HG03175 (cell line): ENCODE data around the gene P2RY10.
A peak's percentile ranks its signal among the peaks of the same experiment; 100 is the strongest.
"Not testable (repeated sequence)": the region's sequence is repeated elsewhere in the genome, so short reads cannot be mapped to it uniquely, and the experiment has no call there.

Source experiments
- ATAC-seq: cut with Tn5 transposase; IDR thresholded peaks from one replicate; pipeline ENCODE4 v1.9.1; 2021; ENCODE audit warnings: mild to moderate bottlenecking, moderate library complexity; ENCODE audit not compliant: unreplicated experiment

Gene P2RY10

GRCh38 chrX:78945186-78945912 is at the start of gene P2RY10:
Gene P2RY10, plus strand, starts transcription at chrX:78945391. Its CDS starts 15,130 bp downstream, at chrX:78960521.
- ATAC-seq = peak; percentile 74

GRCh38 chrX:78922754-78923153 is 22.4 kb upstream of the P2RY10 start:
- no peak for ATAC-seq

GRCh38 chrX:78923198-78924015 is 21.8 kb upstream of the P2RY10 start:
- peak; percentile 77 for ATAC-seq

- ATAC-seq = no peak
Measured at GRCh38 chrX:78931814-78932213, 13.4 kb upstream of the P2RY10 start.

- ATAC-seq = no peak
Measured at GRCh38 chrX:78934866-78935265, 10.3 kb upstream of the P2RY10 start.

- ATAC-seq = no peak
Measured at GRCh38 chrX:78944351-78944750, 840 bp upstream of the P2RY10 start.

GRCh38 chrX:78946178-78946931 is 1.2 kb downstream of the P2RY10 start:
- no peak for ATAC-seq

- ATAC-seq = no peak
Measured at GRCh38 chrX:78950009-78950835, 5.0 kb downstream of the P2RY10 start.

GRCh38 chrX:78957049-78957767 is 12.0 kb downstream of the P2RY10 start:
- ATAC-seq = no peak

GRCh38 chrX:78957768-78958130 is 12.6 kb downstream of the P2RY10 start:
- peak; percentile 92 for ATAC-seq

GRCh38 chrX:78958419-78959116 is 13.4 kb downstream of the P2RY10 start:
- ATAC-seq = no peak

GRCh38 chrX:78960888-78961287 is 15.7 kb downstream of the P2RY10 start:
- no peak for ATAC-seq

- no peak for ATAC-seq
Measured at GRCh38 chrX:78964598-78964997, 19.4 kb downstream of the P2RY10 start.

- ATAC-seq = peak; percentile 99
Measured at GRCh38 chrX:78979789-78980464, 34.7 kb downstream of the P2RY10 start.

GRCh38 chrX:78989349-78989748 is 44.2 kb downstream of the P2RY10 start:
- ATAC-seq = no peak

- ATAC-seq = no peak
Measured at GRCh38 chrX:78997870-78998558, 52.8 kb downstream of the P2RY10 start.

- not testable (repeated sequence) for ATAC-seq
Measured at GRCh38 chrX:79007540-79007939, 62.3 kb downstream of the P2RY10 start.
